NCI-H345 (cell line): ENCODE measurements around the gene LDB2.

Experiments used
- DNase-seq: peaks from one replicate; lab custom pipeline; 2025; lab: John Stamatoyannopoulos, UW

LDB2 gene

GRCh38 chr4:16884673-16885460, 13.6 kb downstream of the LDB2 start:
- no peak for DNase-seq

DNA sequence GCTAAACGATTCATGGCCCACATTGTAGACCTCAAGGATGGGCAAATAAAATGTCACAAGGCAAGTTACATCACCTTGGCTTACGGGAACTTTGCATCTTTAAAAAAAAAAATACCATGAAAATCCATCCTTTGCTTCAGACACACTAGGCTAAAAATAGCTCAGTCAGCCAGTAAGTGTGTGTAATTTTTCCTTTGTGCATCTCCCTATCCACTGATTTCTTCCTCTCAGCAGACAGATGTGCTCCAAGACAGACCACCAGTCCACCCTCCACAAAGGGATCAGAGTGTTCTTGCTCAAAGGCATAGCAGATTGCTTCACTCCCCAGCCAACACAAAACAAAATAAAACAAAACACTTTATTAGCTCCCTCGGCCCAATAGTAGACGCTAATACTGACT, 14.6 kb downstream of the LDB2 start:
- DNase-seq: no peak

DNA sequence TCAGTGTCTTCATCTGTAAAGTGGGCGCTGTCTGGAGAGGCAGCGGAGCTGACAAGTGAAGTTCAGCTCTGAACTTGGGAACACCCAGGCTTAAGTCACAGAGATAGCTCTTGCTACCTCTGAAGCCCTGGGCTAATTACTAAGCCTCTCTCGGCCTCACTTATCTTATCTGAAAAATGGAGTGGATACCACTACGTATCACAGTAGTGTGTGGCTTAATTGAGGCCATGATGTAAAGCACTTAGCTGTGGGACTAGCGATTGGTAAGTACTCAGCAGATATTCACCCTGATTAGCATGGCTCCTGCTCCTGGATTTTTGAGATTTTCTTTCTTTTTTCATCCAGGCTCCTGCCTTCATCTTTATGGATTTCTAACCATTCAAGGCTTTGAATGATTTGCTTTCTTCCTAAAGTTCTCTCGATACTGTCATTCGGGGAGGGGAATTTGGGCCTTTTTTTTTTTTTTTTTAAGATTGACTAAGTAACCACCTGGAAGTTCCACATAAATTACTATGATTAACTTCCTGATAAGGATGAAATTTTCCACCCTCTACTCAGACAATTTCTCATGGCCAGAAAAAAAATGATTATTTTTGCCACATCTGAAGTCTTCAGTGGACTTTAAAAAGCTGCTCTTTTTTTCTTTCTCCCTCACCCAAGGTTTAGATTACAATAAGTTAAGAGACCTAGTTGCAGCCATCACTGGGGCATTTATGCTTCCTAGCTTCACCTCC, 17.1 kb downstream of the LDB2 start:
- no peak for DNase-seq

- DNase-seq: no peak
Measured at GRCh38 chr4:16875487-16875886, 23.0 kb downstream of the LDB2 start.

- DNase-seq: no peak
Measured at GRCh38 chr4:16869594-16870245, 28.7 kb downstream of the LDB2 start.

DNA sequence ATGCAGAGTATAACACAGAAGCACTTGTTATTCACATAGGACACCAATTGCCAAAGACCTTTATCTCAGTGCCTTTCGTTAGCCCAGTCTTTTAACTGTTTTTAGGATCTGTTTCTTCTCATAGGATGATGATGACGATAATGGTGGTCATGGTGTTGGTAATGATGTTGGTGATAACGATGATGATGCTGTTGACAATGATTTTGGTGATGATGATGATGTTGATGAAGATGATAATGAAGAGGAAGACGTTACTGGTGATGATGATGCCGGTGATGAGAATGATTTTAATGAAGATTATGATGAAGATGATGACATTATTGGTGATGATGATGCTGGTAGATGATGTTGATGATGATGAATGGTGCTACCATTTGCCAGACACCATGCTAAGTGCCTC, 29.8 kb downstream of the LDB2 start:
- DNase-seq: no peak

DNA sequence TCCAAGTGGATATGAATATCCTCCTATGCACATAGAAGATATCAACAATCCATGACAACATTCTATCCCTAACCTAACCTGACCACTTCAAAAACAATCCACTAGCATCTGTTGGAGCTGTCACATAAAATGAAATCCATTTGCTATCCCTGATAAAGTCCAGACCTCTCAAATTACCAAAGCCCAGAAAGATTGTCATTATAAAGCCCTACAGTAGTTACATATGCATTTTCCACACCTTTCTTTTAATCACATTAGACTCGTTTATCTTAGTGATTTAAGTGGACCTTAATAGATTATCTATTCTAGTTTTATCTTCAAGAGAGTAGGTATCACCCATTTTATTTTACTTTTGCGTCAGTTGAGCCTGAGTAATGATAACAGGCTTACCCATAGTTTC, 30.6 kb downstream of the LDB2 start:
- DNase-seq: no peak

DNA sequence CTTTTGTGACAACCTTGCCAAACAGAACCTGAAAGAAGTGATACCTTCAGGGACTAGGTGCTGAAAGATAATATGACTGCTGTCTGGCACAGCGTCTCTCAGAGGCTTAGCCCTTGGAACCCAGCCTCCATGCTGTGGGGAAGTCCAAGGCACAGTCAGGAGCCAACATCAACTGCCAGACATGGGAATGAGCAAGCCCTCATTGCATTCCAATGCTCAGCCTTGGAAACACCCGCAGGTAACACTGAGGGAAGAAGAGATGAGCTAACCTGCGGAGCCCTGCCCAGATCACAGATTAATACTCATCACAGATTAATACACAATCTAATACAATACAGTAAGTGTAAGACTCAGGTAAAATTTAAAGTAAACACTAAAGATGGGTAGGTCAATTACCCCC, 31.5 kb downstream of the LDB2 start:
- DNase-seq: no peak

GRCh38 chr4:16865897-16866283, 32.6 kb downstream of the LDB2 start:
- DNase-seq: no peak

GRCh38 chr4:16865209-16865896, 33.1 kb downstream of the LDB2 start:
- DNase-seq: no peak

GRCh38 chr4:16864199-16864598, 34.2 kb downstream of the LDB2 start:
- DNase-seq: no peak

GRCh38 chr4:16862697-16863096, 35.7 kb downstream of the LDB2 start:
- DNase-seq: no peak

DNA sequence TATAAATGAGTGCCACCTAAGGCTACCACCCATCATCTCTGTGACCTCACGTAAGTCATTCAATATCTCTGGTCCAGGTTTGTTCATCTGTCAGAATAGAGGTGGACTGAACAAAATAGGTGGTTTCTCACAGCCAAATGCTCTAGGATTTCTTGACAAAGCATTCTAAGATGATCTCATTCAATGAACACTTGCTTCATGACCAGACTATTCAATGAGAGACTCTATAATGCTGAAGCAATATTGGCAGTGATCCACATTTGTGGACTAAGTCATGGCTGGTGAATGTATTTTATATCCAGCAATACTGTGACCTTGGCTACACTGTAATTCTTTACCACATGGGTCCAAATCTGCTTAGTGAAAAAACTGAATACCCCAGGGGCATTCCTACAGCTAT, 37.9 kb downstream of the LDB2 start:
- DNase-seq: no peak

- no peak for DNase-seq
Measured at GRCh38 chr4:16859031-16859430, 39.4 kb downstream of the LDB2 start.

- no peak for DNase-seq
Measured at GRCh38 chr4:16858275-16858752, 40.1 kb downstream of the LDB2 start.

- DNase-seq: no peak
Measured at GRCh38 chr4:16857425-16857824, 41.0 kb downstream of the LDB2 start.

DNA sequence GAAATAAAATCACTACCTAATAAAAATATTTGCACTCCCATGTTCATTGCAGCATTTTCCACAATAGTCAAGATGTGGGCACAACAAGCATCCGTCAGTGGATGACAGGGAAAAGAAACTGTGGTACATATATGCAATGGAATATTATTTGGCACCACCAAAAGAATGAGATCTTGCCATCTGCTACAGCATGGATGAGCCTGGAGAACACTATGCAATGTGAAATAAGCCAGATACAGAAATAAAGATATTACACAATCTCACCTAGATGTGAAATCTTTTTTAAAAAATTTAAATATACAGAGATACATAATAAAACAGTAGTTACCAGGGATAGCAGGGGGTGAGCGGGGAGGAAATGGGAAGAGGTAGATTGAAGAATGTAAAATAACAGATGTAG, 44.8 kb downstream of the LDB2 start:
- no peak for DNase-seq

DNA sequence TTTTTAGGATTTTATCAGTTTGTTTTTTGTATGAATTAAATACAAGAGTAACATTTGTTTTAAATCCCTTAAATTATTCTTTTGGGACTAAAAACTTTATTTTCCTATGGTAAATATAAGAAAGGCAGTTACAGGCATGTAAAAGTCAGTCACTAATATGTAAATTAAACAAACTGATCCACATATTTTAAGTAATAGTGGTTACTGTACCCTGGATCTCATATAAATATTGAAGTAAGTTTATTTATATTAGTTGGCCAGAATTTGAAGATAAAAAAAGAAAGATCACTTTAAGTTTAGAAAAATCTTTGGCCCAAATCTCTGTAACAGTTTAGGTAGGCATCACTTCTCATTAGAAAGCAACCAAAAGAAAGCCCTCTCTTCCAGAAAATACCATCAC, 45.8 kb downstream of the LDB2 start:
- no peak for DNase-seq

GRCh38 chr4:16852228-16852627, 46.2 kb downstream of the LDB2 start:
- DNase-seq: no peak

GRCh38 chr4:16846540-16847117, 51.8 kb downstream of the LDB2 start:
- DNase-seq: no peak

DNA sequence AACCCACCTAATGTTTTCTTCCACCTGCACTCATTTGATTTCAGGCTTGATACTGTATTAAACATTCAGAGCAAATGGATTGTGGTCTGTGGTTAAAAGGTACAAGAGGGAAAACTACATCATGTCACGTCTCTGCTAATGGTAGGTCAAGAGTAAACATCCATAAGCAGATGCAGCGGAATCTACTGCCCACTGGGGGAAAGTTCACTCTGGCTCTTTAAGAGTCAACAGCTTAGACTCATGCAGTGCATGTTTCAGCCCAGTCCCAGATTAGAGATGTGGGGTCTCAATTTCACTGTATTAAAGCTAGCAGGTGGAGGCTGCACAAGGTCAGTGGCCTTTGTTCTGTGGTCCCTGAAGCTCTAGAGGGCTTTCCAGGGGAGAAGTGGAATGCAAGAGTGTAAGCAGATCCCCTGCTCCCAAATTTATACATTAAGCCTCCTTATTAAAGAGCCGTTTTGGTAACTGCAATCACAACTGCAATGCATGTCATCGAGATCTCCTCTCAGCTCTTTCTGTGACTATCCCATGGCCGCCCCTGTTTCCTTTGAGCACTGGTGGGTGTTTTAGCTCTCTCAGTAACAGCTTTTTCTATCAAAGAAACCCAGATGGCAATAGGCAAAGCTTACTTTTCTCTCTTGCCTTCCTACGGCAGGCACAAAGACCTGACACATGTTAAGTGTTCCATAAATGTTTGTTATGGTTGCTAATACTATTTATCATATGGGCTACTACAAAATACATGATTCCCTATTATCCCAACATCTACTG, 53.4 kb downstream of the LDB2 start:
- DNase-seq: no peak
